Neural progenitor cell (in vitro differentiated cells): ENCODE data around the gene STK11IP. TPM values are rescaled to one million over a fixed set of nuclear protein-coding genes. Genes with fewer than 3 reads are reported as not detected.

Source experiments
- DNase-seq: peaks from one replicate; pipeline ENCODE4 v3.0.0-alpha.2; 2016; ENCODE audit warnings: low spot score
- H2AFZ ChIP-seq: fragments of 200-600 bp; sonication (generic); replicated peaks from 2 replicates; pipeline ENCODE4 v1.6.1; 2016; ENCODE audit warnings: antibody characterized with exemption
- H3F3A ChIP-seq: fragments of 200-600 bp; sonication (generic); 2 replicates; pipeline ENCODE4 v1.6.1; 2016; ENCODE audit warnings: antibody characterized with exemption, low read depth
- H3K27ac ChIP-seq: fragments of 200-600 bp; sonication (generic); 2 replicates; pipeline ENCODE4 v1.5.1; 2016; ENCODE audit warnings: mild to moderate bottlenecking
- H3K27me3 ChIP-seq: fragments of 200-600 bp; sonication (generic); 2 replicates; pipeline ENCODE4 v1.6.1; 2016; ENCODE audit warnings: mild to moderate bottlenecking, moderate library complexity
- H3K36me3 ChIP-seq: fragments of 200-600 bp; sonication (generic); 2 replicates; pipeline ENCODE4 v1.5.1; 2016
- H3K4me1 ChIP-seq: fragments of 200-600 bp; sonication (generic); 2 replicates; pipeline ENCODE4 v1.6.1; 2016; ENCODE audit warnings: mixed run types
- H3K4me2 ChIP-seq: fragments of 200-600 bp; sonication (generic); 2 replicates; pipeline ENCODE4 v1.6.1; 2016
- H3K4me3 ChIP-seq: fragments of 200-600 bp; sonication (generic); 2 replicates; pipeline ENCODE4 v1.5.1; 2016
- H3K79me2 ChIP-seq: fragments of 200-600 bp; sonication (generic); 2 replicates; pipeline ENCODE4 v1.6.1; 2016; ENCODE audit warnings: low read depth
- H3K9ac ChIP-seq: fragments of 200-600 bp; sonication (generic); 2 replicates; pipeline ENCODE4 v1.6.1; 2016
- H3K9me3 ChIP-seq: fragments of 200-600 bp; sonication (generic); 2 replicates; pipeline ENCODE4 v1.5.1; 2016; ENCODE audit warnings: low read depth
- H4K20me1 ChIP-seq: fragments of 200-600 bp; sonication (generic); 2 replicates; pipeline ENCODE4 v1.6.1; 2016; ENCODE audit warnings: low read depth
- H3K27ac Mint-ChIP-seq: 3 replicates; pipeline ENCODE4 v1.8.0; 2021; ENCODE audit warnings: mixed read lengths
- H3K27me3 Mint-ChIP-seq: 2 replicates; pipeline ENCODE4 v1.8.0; 2022; ENCODE audit warnings: low read depth, mild to moderate bottlenecking, inconsistent platforms, moderate library complexity, mixed read lengths; ENCODE audit not compliant: insufficient read depth
- H3K36me3 Mint-ChIP-seq: 3 replicates; pipeline ENCODE4 v1.8.0; 2021; ENCODE audit warnings: mixed read lengths
- H3K4me1 Mint-ChIP-seq: 3 replicates; pipeline ENCODE4 v1.8.0; 2021; ENCODE audit warnings: mixed read lengths
- H3K4me3 Mint-ChIP-seq: 3 replicates; pipeline ENCODE4 v1.8.0; 2021; ENCODE audit warnings: mild to moderate bottlenecking, moderate library complexity, mixed read lengths
- H3K9me3 Mint-ChIP-seq: 3 replicates; pipeline ENCODE4 v1.8.0; 2020; ENCODE audit warnings: mixed read lengths
- EZH2 ChIP-seq: fragments of 200-600 bp; sonication (generic); IDR thresholded peaks from 2 replicates; pipeline ENCODE4 v1.6.1; 2017; ENCODE audit warnings: antibody characterized with exemption, mild to moderate bottlenecking, moderate library complexity
- EZH2phosphoT487 ChIP-seq: fragments of 200-600 bp; sonication (generic); IDR thresholded peaks from 2 replicates; pipeline ENCODE4 v1.6.1; 2017; ENCODE audit warnings: antibody characterized with exemption
- total RNA-seq: library from RNA; depleted of rRNA; stranded (reverse); fragments of >200 nt; gene quantifications from 2 replicates; pipeline ENCODE4 v1.2.3, GENCODE V29; 2015; ENCODE audit warnings: low replicate concordance
- TF ChIP-seq, protein P1 (sequence below): fragments of 200-600 bp; sonication (generic); IDR thresholded peaks from 2 replicates; pipeline ENCODE4 v1.5.1; 2017; ENCODE audit warnings: antibody characterized with exemption, mild to moderate bottlenecking

The STK11IP gene
- total RNA-seq, 1 donor from 2014 or later, result 16.8 TPM

GRCh38 chr2:219625179-219625578 lies 27.5 kb downstream of the STK11IP start:
- no peak overlapping the region for H3K4me3 ChIP-seq
- no peaks in the 10 kb centered on the region for H3K79me2 ChIP-seq
- no peak overlapping the region for H2AFZ ChIP-seq
- peaks cover 9% of the 10 kb centered on the region for H3K27me3 Mint-ChIP-seq
- H3K36me3 Mint-ChIP-seq, result no peaks in the 10 kb centered on the region
- no peak for DNase-seq
- H3K9ac ChIP-seq, result no peak overlapping the region
- no peak overlapping the region for H3K27ac Mint-ChIP-seq
- H3K36me3 ChIP-seq, result no peaks in the 10 kb centered on the region
- peaks cover 5% of the 10 kb centered on the region for H4K20me1 ChIP-seq
- H3K4me1 Mint-ChIP-seq, result peaks cover 7% of the 10 kb centered on the region
- peaks cover 10% of the 10 kb centered on the region for H3F3A ChIP-seq
- H3K4me2 ChIP-seq, result no peak overlapping the region
- H3K27ac ChIP-seq, result no peak overlapping the region
- TF ChIP-seq EZH2phosphoT487, result no peak
- TF ChIP-seq, protein P1, sequence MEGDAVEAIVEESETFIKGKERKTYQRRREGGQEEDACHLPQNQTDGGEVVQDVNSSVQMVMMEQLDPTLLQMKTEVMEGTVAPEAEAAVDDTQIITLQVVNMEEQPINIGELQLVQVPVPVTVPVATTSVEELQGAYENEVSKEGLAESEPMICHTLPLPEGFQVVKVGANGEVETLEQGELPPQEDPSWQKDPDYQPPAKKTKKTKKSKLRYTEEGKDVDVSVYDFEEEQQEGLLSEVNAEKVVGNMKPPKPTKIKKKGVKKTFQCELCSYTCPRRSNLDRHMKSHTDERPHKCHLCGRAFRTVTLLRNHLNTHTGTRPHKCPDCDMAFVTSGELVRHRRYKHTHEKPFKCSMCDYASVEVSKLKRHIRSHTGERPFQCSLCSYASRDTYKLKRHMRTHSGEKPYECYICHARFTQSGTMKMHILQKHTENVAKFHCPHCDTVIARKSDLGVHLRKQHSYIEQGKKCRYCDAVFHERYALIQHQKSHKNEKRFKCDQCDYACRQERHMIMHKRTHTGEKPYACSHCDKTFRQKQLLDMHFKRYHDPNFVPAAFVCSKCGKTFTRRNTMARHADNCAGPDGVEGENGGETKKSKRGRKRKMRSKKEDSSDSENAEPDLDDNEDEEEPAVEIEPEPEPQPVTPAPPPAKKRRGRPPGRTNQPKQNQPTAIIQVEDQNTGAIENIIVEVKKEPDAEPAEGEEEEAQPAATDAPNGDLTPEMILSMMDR, result no peak
- TF ChIP-seq EZH2, result no peak
- no peaks in the 10 kb centered on the region for H3K9me3 ChIP-seq
- H3K4me1 ChIP-seq, result peaks cover 7% of the 10 kb centered on the region
- H3K4me3 Mint-ChIP-seq, result no peak overlapping the region
- H3K27me3 ChIP-seq, result peaks cover 48% of the 10 kb centered on the region
- no peaks in the 10 kb centered on the region for H3K9me3 Mint-ChIP-seq

DNA sequence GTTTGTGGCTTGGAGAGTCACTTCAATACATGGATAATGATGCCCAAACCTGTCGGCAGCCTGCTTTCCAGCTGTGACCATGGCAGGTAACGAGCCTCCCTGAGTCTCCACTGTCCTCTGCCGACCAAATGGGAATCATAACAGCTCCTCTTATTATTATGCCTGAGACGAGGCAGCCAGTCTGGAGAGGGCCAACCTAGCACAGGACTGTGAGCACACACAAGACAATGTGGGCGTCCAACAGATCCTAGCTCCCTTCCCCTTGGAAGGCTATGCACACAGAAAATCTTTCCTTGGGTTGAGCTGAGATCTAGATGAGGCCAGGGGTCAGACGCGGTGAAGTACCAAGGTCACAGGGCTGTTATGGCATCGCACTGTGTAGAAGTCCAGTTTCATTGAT lies 28.9 kb downstream of the STK11IP start:
- Histone ChIP-seq H3K27me3 (peaks cover 48% of the 10 kb centered on the region), H3K4me2 (no peak overlapping the region), H3K4me3 (no peak overlapping the region), H3K79me2 (no peaks in the 10 kb centered on the region), H3F3A (peaks cover 10% of the 10 kb centered on the region), H2AFZ (no peak overlapping the region), H3K4me1 (peaks cover 7% of the 10 kb centered on the region), H3K9ac (no peak overlapping the region), H3K27ac (no peak overlapping the region), H3K36me3 (no peaks in the 10 kb centered on the region), H4K20me1 (peaks cover 5% of the 10 kb centered on the region), H3K9me3 (no peaks in the 10 kb centered on the region)
- Mint-ChIP-seq H3K27ac (peak overlapping the region; percentile 91), H3K27me3 (peaks cover 9% of the 10 kb centered on the region), H3K4me3 (peak overlapping the region; percentile 86), H3K36me3 (no peaks in the 10 kb centered on the region), H3K9me3 (no peaks in the 10 kb centered on the region), H3K4me1 (peaks cover 7% of the 10 kb centered on the region)
- no peak for DNase-seq
- TF ChIP-seq EZH2 (no peak), EZH2phosphoT487 (no peak)
- TF ChIP-seq, protein P1, result no peak

DNA sequence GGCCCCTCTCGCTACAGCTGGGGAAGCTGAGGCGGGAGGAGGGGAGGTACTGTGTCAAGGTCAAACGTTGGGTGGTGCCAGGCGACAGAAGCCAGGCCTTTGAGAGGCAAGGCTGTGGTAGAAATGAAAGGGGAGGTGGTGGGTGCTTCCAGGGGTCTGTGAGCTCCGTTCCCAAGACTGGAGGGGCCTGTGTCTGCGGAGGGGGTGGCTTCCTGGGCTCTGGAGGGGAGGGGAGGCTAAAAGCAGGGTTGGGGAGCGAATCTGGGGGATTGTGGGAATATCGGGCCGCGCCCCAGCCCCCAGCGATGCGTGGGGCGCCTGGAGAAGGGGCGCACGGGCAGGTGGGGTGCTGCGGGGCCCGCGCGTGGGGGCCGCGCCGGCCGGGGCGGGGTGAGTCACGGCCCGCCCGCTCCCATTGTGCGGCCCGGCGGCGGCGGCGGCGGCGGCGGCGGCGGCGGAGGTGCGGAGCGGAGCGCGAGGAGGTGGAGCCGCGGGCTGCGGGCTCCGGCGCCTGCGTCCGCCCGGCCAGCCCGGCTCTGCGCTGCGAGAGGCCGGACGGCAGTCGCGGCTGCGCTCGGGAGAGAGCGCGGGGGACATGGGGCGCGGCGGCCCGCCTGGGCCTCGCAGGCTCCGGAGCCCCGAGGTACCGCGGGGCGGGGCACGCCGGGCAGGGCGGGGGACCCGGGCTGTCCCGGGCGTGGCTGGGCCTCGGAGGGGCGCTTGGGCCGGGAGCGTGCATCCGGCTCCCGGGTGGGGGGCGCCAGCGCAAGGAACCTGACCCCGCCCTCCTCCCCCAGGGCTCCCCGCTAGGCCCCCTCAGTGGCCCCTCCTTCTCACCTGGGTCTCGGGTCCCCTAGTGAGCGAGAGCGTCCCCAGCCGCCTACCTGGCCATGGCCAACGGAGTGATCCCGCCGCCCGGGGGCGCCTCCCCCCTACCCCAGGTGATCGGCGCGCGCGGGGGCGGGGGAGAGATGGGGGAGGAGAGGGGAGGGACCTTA lies 29.7 kb downstream of the STK11IP start, which contains the start of gene SLC4A3:
Gene SLC4A3, plus strand, starts transcription at position 528 of the 998 bp plus-strand sequence. Its CDS starts 363 bp downstream, at position 891.
- Mint-ChIP-seq H3K9me3 (no peaks in the 10 kb centered on the region), H3K4me1 (peaks cover 7% of the 10 kb centered on the region), H3K27ac (peak within 1 kb of the TSS; percentile 91), H3K27me3 (peaks cover 9% of the 10 kb centered on the region), H3K4me3 (peak within 1 kb of the TSS; percentile 86), H3K36me3 (no peaks in the 10 kb centered on the region)
- Histone ChIP-seq H2AFZ (peak within 1 kb of the TSS; percentile 96), H3K9ac (no peak within 1 kb of the TSS), H3K9me3 (no peaks in the 10 kb centered on the region), H3F3A (peaks cover 10% of the 10 kb centered on the region), H3K4me1 (peaks cover 7% of the 10 kb centered on the region), H4K20me1 (peaks cover 5% of the 10 kb centered on the region), H3K36me3 (no peaks in the 10 kb centered on the region), H3K27me3 (peaks cover 48% of the 10 kb centered on the region), H3K4me3 (peak within 1 kb of the TSS; percentile 93), H3K79me2 (no peaks in the 10 kb centered on the region), H3K4me2 (peak within 1 kb of the TSS; percentile 100), H3K27ac (no peak within 1 kb of the TSS)
- TF ChIP-seq, protein P1, result peak; percentile 30
- TF ChIP-seq EZH2, result no peak
- peak; percentile 86 for DNase-seq
